GM12873 (cell line): ENCODE measurements around the gene GBP1.

Experiments
- TF ChIP-seq, protein P1 (sequence below): IDR thresholded peaks from 2 replicates; pipeline ENCODE4 v1.5.1; 2012; ENCODE audit warnings: low read depth, mild to moderate bottlenecking, moderate library complexity, low read length, control low read depth; ENCODE audit not compliant: insufficient read depth; ENCODE audit errors: missing control alignments

Gene GBP1

DNA sequence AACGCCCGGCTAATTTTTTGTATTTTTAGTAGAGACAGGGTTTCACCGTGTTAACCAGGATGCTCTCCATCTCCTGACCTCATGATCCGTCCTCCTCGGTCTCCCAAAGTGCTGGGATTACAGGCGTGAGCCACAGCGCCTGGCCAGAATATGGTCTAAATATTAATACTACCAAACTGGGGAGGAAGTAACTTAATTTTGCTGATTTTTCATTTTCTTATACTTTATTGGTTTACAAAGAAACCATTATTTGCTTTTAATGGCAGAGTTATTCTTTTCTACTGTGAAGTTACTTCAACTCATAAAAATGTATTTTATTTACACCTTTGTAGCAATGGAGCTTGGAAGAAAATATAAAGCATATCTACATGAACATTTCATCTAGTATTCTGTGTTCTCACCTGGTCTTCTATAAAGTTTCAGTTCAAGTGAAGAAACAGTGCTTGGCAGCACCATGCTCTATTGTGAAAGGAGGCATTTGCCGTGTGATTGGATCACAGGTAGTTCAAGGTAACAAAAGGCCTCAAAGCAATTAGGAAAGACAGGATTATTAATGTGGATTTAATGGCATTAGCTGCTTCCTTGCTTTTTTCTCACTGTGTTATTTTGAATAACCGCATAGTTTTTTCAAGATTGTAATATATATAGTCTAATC is 13.6 kb downstream of the GBP1 start:
- TF ChIP-seq, protein P1, sequence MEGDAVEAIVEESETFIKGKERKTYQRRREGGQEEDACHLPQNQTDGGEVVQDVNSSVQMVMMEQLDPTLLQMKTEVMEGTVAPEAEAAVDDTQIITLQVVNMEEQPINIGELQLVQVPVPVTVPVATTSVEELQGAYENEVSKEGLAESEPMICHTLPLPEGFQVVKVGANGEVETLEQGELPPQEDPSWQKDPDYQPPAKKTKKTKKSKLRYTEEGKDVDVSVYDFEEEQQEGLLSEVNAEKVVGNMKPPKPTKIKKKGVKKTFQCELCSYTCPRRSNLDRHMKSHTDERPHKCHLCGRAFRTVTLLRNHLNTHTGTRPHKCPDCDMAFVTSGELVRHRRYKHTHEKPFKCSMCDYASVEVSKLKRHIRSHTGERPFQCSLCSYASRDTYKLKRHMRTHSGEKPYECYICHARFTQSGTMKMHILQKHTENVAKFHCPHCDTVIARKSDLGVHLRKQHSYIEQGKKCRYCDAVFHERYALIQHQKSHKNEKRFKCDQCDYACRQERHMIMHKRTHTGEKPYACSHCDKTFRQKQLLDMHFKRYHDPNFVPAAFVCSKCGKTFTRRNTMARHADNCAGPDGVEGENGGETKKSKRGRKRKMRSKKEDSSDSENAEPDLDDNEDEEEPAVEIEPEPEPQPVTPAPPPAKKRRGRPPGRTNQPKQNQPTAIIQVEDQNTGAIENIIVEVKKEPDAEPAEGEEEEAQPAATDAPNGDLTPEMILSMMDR, result no peak

DNA sequence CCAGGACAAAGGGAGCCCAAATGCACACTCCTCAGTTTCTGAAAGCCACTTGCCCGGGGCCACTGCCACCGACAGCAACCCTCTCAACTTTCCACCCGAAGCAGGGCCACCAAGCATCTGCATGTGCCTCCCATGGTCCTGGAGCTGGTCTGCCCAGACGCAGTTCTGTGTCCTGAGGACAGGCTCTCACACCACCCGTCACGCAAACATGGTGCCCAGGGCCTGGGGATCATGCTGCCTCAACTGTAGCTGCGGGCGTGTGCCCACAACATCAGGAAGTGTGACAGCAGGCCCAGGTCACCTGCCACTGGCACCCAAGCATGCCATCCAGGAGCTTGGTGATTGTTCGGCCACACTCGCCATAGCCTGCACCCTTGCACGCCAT is 14.4 kb downstream of the GBP1 start:
- TF ChIP-seq, protein P1, result no peak

DNA sequence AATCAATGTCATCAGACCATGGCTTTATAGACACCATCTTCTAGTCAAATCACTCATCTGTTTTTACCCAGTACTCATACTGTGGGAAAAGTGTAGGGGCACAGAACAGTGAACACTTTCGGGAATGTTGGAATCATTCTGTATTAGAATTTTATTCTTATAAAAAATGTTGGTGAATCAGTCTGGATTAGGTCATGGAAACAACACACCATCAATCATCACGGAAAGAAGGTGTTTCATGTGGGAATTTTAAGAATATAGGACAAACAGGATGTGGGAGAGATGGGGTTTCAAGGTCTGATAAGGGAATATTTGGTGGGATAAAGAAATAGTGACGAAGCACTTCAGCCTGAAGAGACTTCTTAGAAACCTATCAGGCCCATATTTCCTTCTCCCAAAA is 17.3 kb downstream of the GBP1 start:
- TF ChIP-seq, protein P1, result no peak

DNA sequence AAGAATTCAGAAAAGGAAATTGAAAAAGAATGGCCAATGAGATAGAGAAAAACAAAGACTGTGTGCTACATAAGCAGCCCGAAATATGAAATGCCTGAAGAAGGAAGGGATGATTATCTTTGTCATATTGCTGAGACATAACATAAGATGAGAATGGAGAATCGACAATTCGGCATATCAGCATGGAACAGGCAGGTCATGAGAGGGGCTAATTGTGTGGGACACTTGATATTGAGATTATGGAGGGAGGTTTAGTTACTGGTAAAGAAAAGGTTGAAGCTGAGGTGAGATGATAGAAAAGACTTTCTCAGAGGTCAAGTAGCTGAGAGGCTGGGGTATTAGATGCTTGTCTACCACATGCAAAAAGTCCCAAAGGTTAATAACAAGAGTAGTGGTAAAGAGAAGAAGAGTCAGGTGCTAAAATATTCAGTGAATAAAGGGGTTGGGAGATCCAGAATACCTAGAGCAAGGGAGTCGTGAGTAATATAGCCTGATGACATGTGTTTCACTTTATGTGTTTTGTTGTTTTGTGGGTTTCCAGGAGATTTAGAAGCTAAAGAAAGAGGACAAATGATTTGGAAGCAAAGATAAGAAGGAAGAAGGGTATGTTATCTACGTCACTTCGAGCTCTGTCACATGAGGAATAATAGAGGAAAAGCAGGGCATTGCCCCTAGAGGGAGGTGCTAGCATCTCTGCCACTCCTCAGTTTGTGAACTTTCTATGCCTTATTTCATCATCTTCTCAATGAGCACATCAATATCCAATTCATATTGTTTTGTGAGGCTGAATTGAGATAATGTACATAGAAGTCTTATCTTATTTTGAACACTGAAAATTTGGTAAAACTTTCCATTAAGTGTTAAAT is 18.5 kb downstream of the GBP1 start:
- TF ChIP-seq, protein P1, result peak; percentile 15

DNA sequence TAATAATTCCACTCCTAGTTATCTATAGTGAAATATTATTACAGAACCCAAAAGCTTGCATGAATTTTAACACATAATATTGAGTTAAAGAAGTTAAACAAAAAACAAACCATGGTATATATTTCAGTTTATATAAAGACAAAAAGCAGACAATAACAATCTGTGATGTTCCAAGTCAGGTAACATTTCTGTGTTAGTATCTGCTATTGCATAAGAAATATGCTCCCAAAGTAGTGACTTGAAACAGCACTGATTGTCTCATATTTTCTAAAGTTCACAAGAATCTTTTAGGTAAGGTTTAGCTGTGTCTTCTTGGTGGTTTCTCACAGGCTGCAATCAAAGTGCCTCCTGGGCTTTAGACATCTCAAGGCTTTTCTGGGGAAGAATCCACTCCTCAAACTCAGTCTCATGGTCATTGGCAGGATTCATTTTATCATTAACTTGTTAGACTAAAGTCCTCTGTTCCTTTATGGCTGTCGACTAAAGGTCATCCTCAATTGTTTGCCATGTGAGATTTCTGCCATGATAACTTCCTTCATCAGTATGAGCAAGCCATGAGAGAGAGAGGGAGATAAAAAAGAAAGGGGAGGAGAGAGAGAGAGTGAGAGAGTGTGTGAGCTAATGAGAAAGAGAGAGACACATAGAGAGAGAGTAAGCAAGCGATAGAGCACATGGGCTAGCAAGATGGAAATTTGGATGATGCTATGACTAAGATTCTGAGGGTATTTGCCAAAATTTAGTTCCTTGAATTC is 19.9 kb downstream of the GBP1 start:
- TF ChIP-seq, protein P1, result no peak

DNA sequence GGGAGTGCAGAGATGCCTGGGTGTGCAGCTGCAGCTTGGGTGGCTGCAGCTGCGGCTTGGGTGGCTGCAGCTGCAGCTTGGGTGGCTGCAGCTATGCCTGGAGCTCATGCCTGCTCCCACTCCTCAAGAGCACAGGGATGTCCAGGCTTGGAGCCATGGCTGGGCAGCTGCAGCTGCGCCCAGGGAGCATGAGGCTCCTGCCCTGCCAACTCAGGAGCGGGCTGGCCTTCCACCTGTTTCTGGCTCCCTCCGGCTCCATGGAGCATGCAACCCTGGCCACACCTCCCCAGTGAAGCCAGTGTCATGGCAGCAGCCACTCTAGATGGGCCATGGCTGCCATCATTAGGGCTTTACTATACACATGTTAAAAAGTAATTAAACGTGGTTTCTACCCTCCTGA is 21.1 kb downstream of the GBP1 start:
- TF ChIP-seq, protein P1, result no peak

DNA sequence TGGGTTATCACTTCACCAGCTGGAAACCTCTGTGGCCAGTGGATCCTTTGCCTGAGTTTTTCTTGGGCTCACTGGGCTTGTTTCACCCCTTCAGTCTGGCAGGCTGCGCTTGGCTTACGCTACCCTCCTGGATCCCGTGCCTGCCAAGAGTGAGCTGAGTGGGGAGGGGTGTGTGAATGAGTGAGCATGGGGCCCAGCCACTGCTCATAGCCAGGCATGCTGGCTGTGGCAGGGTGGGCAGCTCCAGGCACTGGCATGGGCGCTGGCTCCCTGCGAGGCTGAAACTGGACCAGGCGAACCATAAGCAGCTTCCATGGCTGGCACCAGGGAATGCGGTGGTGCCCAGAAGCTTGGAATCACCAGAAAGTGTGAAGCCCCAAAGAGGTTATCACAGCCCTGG is 22.5 kb downstream of the GBP1 start:
- TF ChIP-seq, protein P1, result no peak
